PFSK-1 (cell line): ENCODE measurements around the gene ASAH2B.

Experiments
- FOXP2 ChIP-seq: optimal IDR thresholded peaks from 2 replicates; pipeline ENCODE3; 2011; ENCODE audit warnings: borderline replicate concordance, control low read depth, inconsistent platforms; ENCODE audit not compliant: insufficient read depth; ENCODE audit errors: extremely low read length, extremely low read depth
- POLR2AphosphoS5 ChIP-seq: IDR thresholded peaks from 2 replicates; pipeline ENCODE4 v1.6.1; 2012; ENCODE audit warnings: low read depth, mild to moderate bottlenecking, control low read depth, low read length, moderate library complexity
- REST ChIP-seq, 2 experiments: IDR thresholded peaks; 2 replicates each; pipeline versions ENCODE4 v1.6.1 to v1.8.0; 2011 to 2012; ENCODE audit warnings: low read depth in 2 of 2, low read length in 2 of 2, control low read depth in 1 of 2, inconsistent platforms in 1 of 2, mild to moderate bottlenecking in 1 of 2, moderate library complexity in 1 of 2; ENCODE audit not compliant: insufficient read depth in 1 of 2
- SIN3A ChIP-seq: IDR thresholded peaks from 2 replicates; pipeline ENCODE4 v1.6.1; 2012; ENCODE audit warnings: mild to moderate bottlenecking, low read length, moderate library complexity, borderline replicate concordance; ENCODE audit not compliant: insufficient read depth
- TAF1 ChIP-seq: IDR thresholded peaks from 2 replicates; pipeline ENCODE4 v1.6.1; 2012; ENCODE audit warnings: low read length, control low read depth, borderline replicate concordance; ENCODE audit not compliant: insufficient read depth

Gene ASAH2B

DNA sequence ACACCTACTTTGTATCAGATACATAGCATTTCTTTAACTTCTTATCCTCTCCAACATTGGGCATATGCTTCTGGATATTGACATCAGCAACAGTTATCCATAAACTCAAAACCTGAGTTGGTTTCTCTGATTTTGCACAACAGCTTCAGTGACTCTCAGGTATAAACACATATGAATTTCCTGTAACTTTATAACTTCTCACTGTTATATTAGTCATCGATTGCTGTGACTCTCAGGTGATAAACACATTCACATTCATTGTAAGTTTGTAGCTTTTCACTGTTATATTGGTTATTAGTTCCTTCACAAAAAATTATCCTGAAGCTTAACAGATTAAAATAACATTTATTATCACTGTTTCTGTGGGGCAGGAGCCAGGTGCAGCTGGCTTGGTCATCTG is 57.0 kb downstream of the ASAH2B start:
- TF ChIP-seq POLR2AphosphoS5 (no peak), REST (IDR thresholded peaks at IDR 0.05; ENCODE audit: insufficient read depth in 1 of 2, low read depth in 2 of 2, low read length in 2 of 2) (no peak), FOXP2 (no peak)

DNA sequence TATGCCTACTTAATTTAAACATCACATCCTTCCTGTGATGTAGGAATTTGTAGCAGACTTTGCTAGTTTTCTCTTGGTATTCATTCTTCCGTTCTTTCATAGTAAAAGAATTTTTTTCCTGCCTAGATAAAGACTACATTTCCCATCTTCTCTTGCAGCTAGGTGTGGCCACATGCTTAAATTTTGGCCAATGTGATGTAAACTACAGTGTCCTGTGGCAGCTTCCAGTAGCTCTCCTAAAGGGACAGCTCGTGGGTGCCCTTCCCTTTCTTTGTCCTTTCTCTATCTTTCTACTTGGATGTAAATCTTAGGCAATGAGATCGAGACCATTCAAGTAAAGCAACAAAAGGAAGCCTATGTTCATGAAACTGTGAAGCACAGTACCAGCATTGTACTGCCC is 58.6 kb downstream of the ASAH2B start:
- no peak for TF ChIP-seq FOXP2

GRCh38 chr10:50799595-50799994 is 59.9 kb downstream of the ASAH2B start:
- TF ChIP-seq FOXP2 (no peak), REST (IDR thresholded peaks at IDR 0.05; ENCODE audit: insufficient read depth in 1 of 2, low read depth in 2 of 2, low read length in 2 of 2) (no peak), POLR2AphosphoS5 (no peak), SIN3A (no peak), TAF1 (no peak)

- no peak for TF ChIP-seq SIN3A
- TF ChIP-seq TAF1: no peak
- TF ChIP-seq REST (IDR thresholded peaks at IDR 0.05; ENCODE audit: insufficient read depth in 1 of 2, low read depth in 2 of 2, low read length in 2 of 2): no peak
- TF ChIP-seq POLR2AphosphoS5: no peak
- TF ChIP-seq FOXP2: no peak
Measured at GRCh38 chr10:50805981-50806622, 66.4 kb downstream of the ASAH2B start.

DNA sequence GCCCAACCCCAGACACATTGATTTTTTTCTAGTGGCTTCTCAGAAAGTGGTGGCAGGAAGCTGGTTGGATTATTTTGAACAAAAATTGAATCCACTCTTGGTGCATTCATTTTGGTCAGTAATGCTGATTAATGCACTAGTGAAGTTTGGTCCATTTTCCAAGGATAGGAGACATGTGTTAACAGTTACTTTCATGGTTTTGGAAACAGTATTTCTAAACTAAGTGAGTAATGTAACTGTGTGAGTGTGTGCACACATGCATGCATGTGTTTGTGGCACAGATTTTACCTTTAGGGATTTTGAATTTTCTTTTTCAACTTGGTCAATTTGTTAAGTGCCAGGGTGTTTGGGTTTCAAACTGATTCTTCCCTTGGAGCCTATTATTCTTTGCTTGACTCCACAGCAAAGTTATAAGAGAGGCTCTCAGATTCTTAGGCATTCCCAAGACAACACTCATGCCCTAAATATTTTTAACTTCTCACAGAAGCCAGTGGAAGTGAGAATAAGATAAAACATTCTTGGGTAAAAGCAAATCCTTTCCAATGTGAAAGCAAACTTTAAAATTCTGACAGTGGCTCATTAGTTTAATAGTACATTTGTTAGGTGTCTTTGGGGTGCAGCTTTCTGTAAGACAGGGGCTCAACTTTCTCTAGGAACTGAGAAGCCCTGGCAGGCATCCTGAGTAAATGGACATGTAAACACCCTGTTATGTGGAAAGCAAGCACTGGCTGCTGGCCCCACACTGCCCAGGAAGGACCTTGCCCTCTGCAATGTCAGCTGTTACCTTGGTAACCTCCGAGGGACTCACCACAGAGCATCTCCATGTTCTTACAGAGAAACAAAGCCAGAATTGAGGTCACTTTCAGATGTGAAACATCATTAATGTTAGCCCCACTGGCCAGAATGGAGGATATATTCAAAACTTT is 68.4 kb downstream of the ASAH2B start:
- TF ChIP-seq SIN3A (no peak), FOXP2 (no peak), POLR2AphosphoS5 (no peak), REST (IDR thresholded peaks at IDR 0.05; ENCODE audit: insufficient read depth in 1 of 2, low read depth in 2 of 2, low read length in 2 of 2) (no peak), TAF1 (no peak)
